GM18951 (cell line): ENCODE measurements around the gene PPFIBP1.
"Not testable (repeated sequence)": the region's sequence is repeated elsewhere in the genome, so short reads cannot be mapped to it uniquely, and the experiment has no call there.

ENCODE experiments used
- POLR2A ChIP-seq: IDR thresholded peaks from 4 replicates; pipeline ENCODE4 v1.6.1; 2011; ENCODE audit warnings: mild to moderate bottlenecking; ENCODE audit not compliant: insufficient read length, insufficient read depth; ENCODE audit errors: extremely low read depth
- in situ Hi-C: fragments of 300-500 bp; cut with MboI; formaldehyde crosslinking; loops from one replicate; pipeline ENCODE4 v1.12.0; 2022; ENCODE audit warnings: low sequenced_read_pairs, mixed read lengths, inconsistent platforms; ENCODE audit not compliant: unreplicated experiment

Gene PPFIBP1

GRCh38 chr12:27615331-27615891 lies 91.4 kb downstream of the PPFIBP1 start:
- no peak for TF ChIP-seq POLR2A

GRCh38 chr12:27616356-27617142 lies 92.5 kb downstream of the PPFIBP1 start:
- TF ChIP-seq POLR2A: no peak
- in situ Hi-C loops: no loop called here

More at GRCh38 chr12:27615331-27615891, 91.4 kb downstream of the PPFIBP1 start:
- in situ Hi-C loops: no loop called here

DNA sequence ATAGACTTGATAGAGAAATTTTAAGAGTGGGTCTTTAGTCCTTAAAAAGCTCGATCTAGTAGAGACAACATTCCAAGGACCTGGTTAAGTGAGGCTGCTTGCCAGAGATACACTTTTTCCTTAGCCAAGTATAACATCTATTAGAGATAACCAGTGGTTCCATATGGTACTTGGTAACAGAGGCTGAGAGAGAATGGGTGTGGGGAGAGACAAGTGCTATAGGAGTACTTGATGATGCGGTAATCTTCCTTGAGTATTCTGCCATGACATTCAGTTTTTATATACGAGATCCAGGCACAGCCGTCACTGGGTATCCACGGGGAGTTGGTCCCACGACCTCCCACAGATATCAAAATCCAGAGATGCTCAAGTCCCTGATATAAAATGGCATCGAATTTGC lies 94.8 kb downstream of the PPFIBP1 start:
- no peak for TF ChIP-seq POLR2A
- in situ Hi-C loops: no loop called here

DNA sequence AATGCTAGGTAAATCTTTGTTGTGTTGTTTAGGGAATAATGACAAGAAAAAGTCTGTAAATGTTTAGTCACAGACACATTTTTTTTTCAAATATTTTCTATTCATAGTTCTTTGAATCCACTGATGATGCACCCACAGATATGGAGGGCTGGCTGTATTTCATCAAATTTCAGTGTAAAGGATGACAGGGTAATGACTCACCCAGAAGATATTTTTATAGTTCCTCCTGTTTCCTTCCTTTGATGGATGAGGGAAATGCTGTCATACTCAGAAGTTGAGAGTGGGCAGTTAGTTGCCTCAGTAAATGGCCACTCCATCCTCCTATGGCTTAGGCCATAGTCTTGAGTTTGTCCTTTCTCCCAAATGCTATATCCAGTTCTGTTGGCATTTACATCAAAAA lies 95.3 kb downstream of the PPFIBP1 start:
- TF ChIP-seq POLR2A: no peak
- in situ Hi-C loops: no loop called here

- no peak for TF ChIP-seq POLR2A
- in situ Hi-C loops: no loop called here
These were observed 96.1 kb downstream of the PPFIBP1 start for GRCh38 chr12:27620121-27620520.

- TF ChIP-seq POLR2A: no peak
- in situ Hi-C loops: no loop called here
These were observed 98.6 kb downstream of the PPFIBP1 start for GRCh38 chr12:27622436-27623195.

DNA sequence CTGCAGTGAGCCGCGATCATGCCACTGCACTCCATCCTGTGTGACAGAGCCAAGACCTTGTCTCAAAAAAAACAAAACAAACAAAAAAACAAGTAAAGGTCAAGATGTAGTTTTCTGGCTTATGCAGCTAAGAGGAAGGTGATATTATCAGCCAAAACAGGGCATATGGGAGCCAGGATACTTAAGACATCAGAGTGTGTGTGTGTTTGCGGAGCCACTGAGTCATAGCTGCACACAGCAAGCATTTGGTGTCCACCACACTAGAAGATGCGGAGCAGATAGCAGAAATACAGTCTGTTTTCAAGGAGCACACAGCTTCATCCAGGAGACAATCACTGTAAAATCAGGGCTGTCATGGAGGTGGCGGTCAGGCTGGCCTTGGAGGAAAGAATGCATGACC lies 99.6 kb downstream of the PPFIBP1 start:
- in situ Hi-C loops: no loop called here
- no peak for TF ChIP-seq POLR2A

GRCh38 chr12:27624586-27624985 lies 100.6 kb downstream of the PPFIBP1 start:
- in situ Hi-C loops: no loop called here

GRCh38 chr12:27627123-27627852 lies 103.3 kb downstream of the PPFIBP1 start:
- TF ChIP-seq POLR2A: no peak
- in situ Hi-C loops: no loop called here

More at GRCh38 chr12:27624586-27624985, 100.6 kb downstream of the PPFIBP1 start:
- no peak for TF ChIP-seq POLR2A

- in situ Hi-C loops: not testable (repeated sequence)
These were observed 104.0 kb downstream of the PPFIBP1 start for GRCh38 chr12:27627853-27628469.

GRCh38 chr12:27630219-27630618 lies 106.2 kb downstream of the PPFIBP1 start:
- in situ Hi-C loops: not testable (repeated sequence)

DNA sequence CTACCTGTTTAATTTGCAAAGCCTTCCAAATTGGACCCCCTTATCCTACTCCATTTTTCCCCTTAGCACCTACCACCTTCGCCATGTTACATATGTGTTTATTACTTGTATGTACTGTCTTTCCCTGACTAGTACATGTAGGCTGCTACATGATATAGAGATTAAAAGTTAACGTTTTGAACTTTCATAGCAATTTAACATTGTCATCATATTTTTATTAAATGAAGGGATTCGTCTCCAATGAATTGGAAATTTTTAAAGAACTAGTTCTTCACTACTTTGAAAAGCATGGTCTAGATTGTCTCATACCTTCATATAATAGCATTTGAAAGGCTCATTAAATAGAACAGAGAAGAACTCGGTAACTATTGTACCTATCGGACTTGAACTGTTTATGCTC lies 107.4 kb downstream of the PPFIBP1 start:
- no peak for TF ChIP-seq POLR2A
- in situ Hi-C loops: no loop called here

DNA sequence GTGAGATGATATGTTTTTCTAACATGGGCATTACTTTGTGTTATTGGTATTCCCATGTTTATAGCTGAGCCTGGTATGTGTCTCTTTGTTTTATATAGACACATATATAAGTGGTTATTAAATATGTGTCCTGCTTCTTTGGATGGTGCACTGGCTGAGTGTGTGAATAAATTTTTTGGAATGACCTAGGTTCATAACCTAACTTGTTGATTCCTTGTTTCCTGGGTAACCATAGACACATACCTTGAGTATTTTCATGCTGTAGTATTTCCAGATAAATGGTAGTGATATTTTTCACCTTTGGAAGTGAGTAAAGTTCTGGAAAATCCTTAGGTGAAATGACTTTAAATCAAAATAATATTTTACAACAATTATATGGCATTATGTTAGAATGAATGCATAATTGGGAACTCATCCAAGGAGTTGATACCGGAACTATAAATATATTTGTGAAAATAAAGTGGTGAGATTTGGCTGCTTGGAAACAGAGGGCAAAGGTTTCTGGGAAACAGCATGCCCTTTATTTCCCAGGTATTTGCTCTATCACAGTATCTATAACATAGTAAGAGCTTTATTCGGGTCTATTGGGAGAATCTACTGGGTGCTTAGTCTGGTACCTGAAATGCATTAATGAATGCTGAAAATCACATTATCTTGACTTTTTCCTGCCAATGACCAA lies 107.9 kb downstream of the PPFIBP1 start:
- in situ Hi-C loops: no loop called here
- TF ChIP-seq POLR2A: no peak
